ENCODE data around the gene CHD5. TPM values are rescaled to one million over a fixed set of nuclear protein-coding genes. Genes with fewer than 3 reads are reported as not detected.

CHD5 gene
- total RNA-seq, 1 experiment from 2014 or later: 6.1 TPM

DNA sequence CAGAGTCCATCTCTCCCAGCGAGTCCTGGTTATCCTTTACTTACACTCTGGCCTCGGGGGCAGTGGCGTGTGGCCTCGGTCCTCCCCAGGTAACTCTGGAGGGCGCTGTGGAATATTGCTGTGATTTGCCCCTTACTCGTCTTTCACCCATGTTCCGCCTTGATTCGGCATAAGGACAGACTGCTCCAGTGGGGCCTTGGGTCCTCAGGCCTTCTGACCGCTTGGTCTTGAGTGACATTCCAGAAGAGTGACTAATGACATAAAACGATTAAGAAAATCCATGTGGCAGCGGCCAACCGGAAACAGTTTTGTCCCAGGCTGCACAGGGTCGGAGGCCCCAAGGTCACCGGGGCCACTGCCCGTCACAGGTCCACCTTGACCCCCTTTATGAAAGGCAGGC lies 44.6 kb upstream of the CHD5 start:
- DNase-seq (ENCODE audit: low read depth, low spot score) (no peak), ATAC-seq (peak; percentile 39)
- RAD21 ChIA-PET (ENCODE audit: low non-redundant PET in 1 of 2, low total read pairs in 2 of 2, uncharacterized antibody in 2 of 2, unreplicated experiment in 2 of 2): no interaction called here

More for the DNA sequence above, 44.6 kb upstream of the CHD5 start:
- peak overlapping the region in 1 of 2 experiments; percentile 20; a peak in 2 of 4 replicates for H3K4me3 ChIP-seq (replicated peaks in 1 of 2; ENCODE audit: low read depth in 1 of 2, low read length in 2 of 2)
- no peaks in the 10 kb centered on the region for H3K9me2 ChIP-seq (ENCODE audit: insufficient read depth)
- no peaks in the 10 kb centered on the region; the same call in 1 of the 2 replicates for H4K20me1 ChIP-seq (ENCODE audit: insufficient read depth)
- no TSS peak for BruUV-seq (replicated peaks)
- H3K79me2 ChIP-seq (ENCODE audit: insufficient read depth, low read length): peaks cover 60% of the 10 kb centered on the region
- H3K27me3 ChIP-seq (ENCODE audit: insufficient read depth, low read length): no peaks in the 10 kb centered on the region
- H3K4me1 ChIP-seq (ENCODE audit: control insufficient read depth in 1 of 2, insufficient read depth in 2 of 2, low read length in 2 of 2): peaks cover 65 to 74% of the 10 kb centered on the region in 2 experiments
- intact Hi-C loops (cut with micrococcal nuclease): no loop called here
- peaks cover 5 to 43% of the 10 kb centered on the region in 2 experiments; a peak in 3 of 4 replicates for H3K36me3 ChIP-seq (ENCODE audit: control insufficient read depth in 1 of 2, insufficient read depth in 2 of 2, low read length in 2 of 2)
- ChIA-PET POLR2A (interaction anchor here (0.9 kb wide), 1 partner anchor 20 kb away, joined by 5 read pairs; no protein-coding TSS in a partner anchor), CTCF (interaction anchor here (2.0 to 6.5 kb wide), 2 partner anchors 14 to 19 kb away, joined by 5 to 44 read pairs; partner anchors contain the start of gene RNF207)
- peak overlapping the region; percentile 58 for H3K4me2 ChIP-seq (ENCODE audit: low read length)
- no peaks in the 10 kb centered on the region for H3K9me3 ChIP-seq (ENCODE audit: control insufficient read depth in 1 of 2, insufficient read depth in 1 of 2, low read depth in 1 of 2, low read length in 2 of 2)
- H3K27ac ChIP-seq (ENCODE audit: low read depth, low read length): peak overlapping the region; percentile 73
- TF ChIP-seq POLR2AphosphoS5 (IDR thresholded peaks at IDR 0.05; ENCODE audit: low read depth, low read length): 0 out of 2 replicates have a peak, but pooled peaks have one; percentile 15
- no peak for TF ChIP-seq EZH2 (IDR thresholded peaks at IDR 0.05)
- no peak for TF ChIP-seq EGR1 (IDR thresholded peaks at IDR 0.05; ENCODE audit: low read depth)
- peak; percentile 43; the same call in 1 of the 2 replicates for TF ChIP-seq SP1 (IDR thresholded peaks at IDR 0.05; ENCODE audit: low read depth)
- TF ChIP-seq ELF1 (IDR thresholded peaks at IDR 0.05; ENCODE audit: borderline replicate concordance, low read depth): no peak
- TF ChIP-seq, protein P1, sequence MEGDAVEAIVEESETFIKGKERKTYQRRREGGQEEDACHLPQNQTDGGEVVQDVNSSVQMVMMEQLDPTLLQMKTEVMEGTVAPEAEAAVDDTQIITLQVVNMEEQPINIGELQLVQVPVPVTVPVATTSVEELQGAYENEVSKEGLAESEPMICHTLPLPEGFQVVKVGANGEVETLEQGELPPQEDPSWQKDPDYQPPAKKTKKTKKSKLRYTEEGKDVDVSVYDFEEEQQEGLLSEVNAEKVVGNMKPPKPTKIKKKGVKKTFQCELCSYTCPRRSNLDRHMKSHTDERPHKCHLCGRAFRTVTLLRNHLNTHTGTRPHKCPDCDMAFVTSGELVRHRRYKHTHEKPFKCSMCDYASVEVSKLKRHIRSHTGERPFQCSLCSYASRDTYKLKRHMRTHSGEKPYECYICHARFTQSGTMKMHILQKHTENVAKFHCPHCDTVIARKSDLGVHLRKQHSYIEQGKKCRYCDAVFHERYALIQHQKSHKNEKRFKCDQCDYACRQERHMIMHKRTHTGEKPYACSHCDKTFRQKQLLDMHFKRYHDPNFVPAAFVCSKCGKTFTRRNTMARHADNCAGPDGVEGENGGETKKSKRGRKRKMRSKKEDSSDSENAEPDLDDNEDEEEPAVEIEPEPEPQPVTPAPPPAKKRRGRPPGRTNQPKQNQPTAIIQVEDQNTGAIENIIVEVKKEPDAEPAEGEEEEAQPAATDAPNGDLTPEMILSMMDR (IDR thresholded peaks at IDR 0.05 in 2 of 3, conservative IDR thresholded peaks at IDR 0.05 in 1 of 3; ENCODE audit: borderline replicate concordance in 1 of 3, insufficient read depth in 1 of 3, low read depth in 2 of 3, low read length in 2 of 3): no peak
- no peak for TF ChIP-seq EZH2phosphoT487 (IDR thresholded peaks at IDR 0.05; ENCODE audit: borderline replicate concordance)
- TF ChIP-seq POLR2A (IDR thresholded peaks at IDR 0.05; ENCODE audit: borderline replicate concordance, extremely low read depth, insufficient read depth, insufficient read length): no peak
- TF ChIP-seq JUND (IDR thresholded peaks at IDR 0.05): peak; percentile 71
- TF ChIP-seq, protein P2, sequence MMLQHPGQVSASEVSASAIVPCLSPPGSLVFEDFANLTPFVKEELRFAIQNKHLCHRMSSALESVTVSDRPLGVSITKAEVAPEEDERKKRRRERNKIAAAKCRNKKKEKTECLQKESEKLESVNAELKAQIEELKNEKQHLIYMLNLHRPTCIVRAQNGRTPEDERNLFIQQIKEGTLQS (IDR thresholded peaks at IDR 0.05): no peak
- TF ChIP-seq FOSL1 (IDR thresholded peaks at IDR 0.05; ENCODE audit: low read depth): peak; percentile 74
- TF ChIP-seq CBX3 (IDR thresholded peaks at IDR 0.05; ENCODE audit: low read depth): 0 out of 2 replicates have a peak, but pooled peaks have one; percentile 27
- no peak overlapping the region for H2AFZ ChIP-seq (ENCODE audit: low read depth, low read length, poor library complexity, severe bottlenecking)
- peak overlapping the region; percentile 53 for H3K9ac ChIP-seq (ENCODE audit: low read length)
